ENCODE results near the gene NGEF. TPM values are rescaled to one million over a fixed set of nuclear protein-coding genes. Genes with fewer than 3 reads are reported as not detected.

NGEF gene
- polyA plus RNA-seq, 1 of the 3 experiments (the other 2 are of a cell fraction), result 1.4 TPM

GRCh38 chr2:232919141-232919540, 93.9 kb downstream of the NGEF start (continued):
- TF ChIP-seq JUND (IDR thresholded peaks at IDR 0.05) (no peak), SMC3 (IDR thresholded peaks at IDR 0.05; ENCODE audit: low read depth, low read length) (no peak), NFIC (IDR thresholded peaks at IDR 0.05; ENCODE audit: borderline replicate concordance) (no peak), PBX3 (IDR thresholded peaks at IDR 0.05) (no peak), EP300 (IDR thresholded peaks at IDR 0.05; ENCODE audit: borderline replicate concordance in 1 of 2, low read depth in 1 of 2, low read length in 1 of 2) (no peak)

GRCh38 chr2:232913903-232914302, 99.2 kb downstream of the NGEF start:
- Histone ChIP-seq H3K27me3 (ENCODE audit: insufficient read depth) (peaks cover 4% of the 10 kb centered on the region; the same call in 1 of the 2 replicates), H3K9ac (no peak overlapping the region), H4K20me1 (ENCODE audit: insufficient read depth) (no peaks in the 10 kb centered on the region), H2AFZ (ENCODE audit: low read depth) (no peak overlapping the region), H3K79me2 (ENCODE audit: insufficient read depth) (no peaks in the 10 kb centered on the region), H3F3A (replicated peaks; ENCODE audit: insufficient read depth) (no peaks in the 10 kb centered on the region), H3K4me1 (ENCODE audit: control insufficient read depth in 1 of 2, insufficient read depth in 2 of 2, low read depth in 1 of 2, low read length in 1 of 2) (no peaks in the 10 kb centered on the region), H3K36me3 (replicated peaks in 1 of 2; ENCODE audit: control insufficient read depth in 1 of 2, insufficient read depth in 2 of 2, low read length in 1 of 2) (no peaks in the 10 kb centered on the region), H3K27ac (ENCODE audit: low read depth in 2 of 2, low read length in 1 of 2) (no peak overlapping the region), H3K9me3 (no peaks in the 10 kb centered on the region), H3K9me2 (no peaks in the 10 kb centered on the region), H3K4me2 (no peak overlapping the region), H3K4me3 (ENCODE audit: low read depth in 2 of 2, low read length in 1 of 2) (no peak overlapping the region)
- DNase-seq, result no peak
- WGBS (ENCODE audit: low lambda C conversion rate), result 38% methylated on average over 2 of the region's 2 CpGs
- ChIA-PET CTCF (no interaction called here), POLR2A (no interaction called here)
- TF ChIP-seq JUND (IDR thresholded peaks at IDR 0.05), result no peak

- Histone ChIP-seq H3K9me2 (no peaks in the 10 kb centered on the region), H3F3A (replicated peaks; ENCODE audit: insufficient read depth) (no peaks in the 10 kb centered on the region), H3K4me2 (no peak overlapping the region), H3K9ac (no peak overlapping the region), H3K27ac (ENCODE audit: low read depth in 2 of 2, low read length in 1 of 2) (no peak overlapping the region), H4K20me1 (ENCODE audit: insufficient read depth) (no peaks in the 10 kb centered on the region), H3K36me3 (replicated peaks in 1 of 2; ENCODE audit: control insufficient read depth in 1 of 2, insufficient read depth in 2 of 2, low read length in 1 of 2) (no peaks in the 10 kb centered on the region), H3K79me2 (ENCODE audit: insufficient read depth) (no peaks in the 10 kb centered on the region), H3K27me3 (ENCODE audit: insufficient read depth) (peaks cover 4% of the 10 kb centered on the region; the same call in 1 of the 2 replicates), H3K4me3 (ENCODE audit: low read depth in 2 of 2, low read length in 1 of 2) (no peak overlapping the region), H2AFZ (ENCODE audit: low read depth) (no peak overlapping the region), H3K9me3 (no peaks in the 10 kb centered on the region), H3K4me1 (ENCODE audit: control insufficient read depth in 1 of 2, insufficient read depth in 2 of 2, low read depth in 1 of 2, low read length in 1 of 2) (no peaks in the 10 kb centered on the region)
- no peak for TF ChIP-seq USF2 (IDR thresholded peaks at IDR 0.05; ENCODE audit: borderline replicate concordance, low read depth, low read length)
- no peak for TF ChIP-seq YY1 (IDR thresholded peaks at IDR 0.05; ENCODE audit: low read depth)
- TF ChIP-seq SMC3 (IDR thresholded peaks at IDR 0.05; ENCODE audit: low read depth, low read length), result no peak
- no peak for TF ChIP-seq CHD2 (IDR thresholded peaks at IDR 0.05; ENCODE audit: low read length, partially characterized antibody)
- TF ChIP-seq RCOR1 (IDR thresholded peaks at IDR 0.05; ENCODE audit: low read length), result no peak
- no peak for TF ChIP-seq EP300 (IDR thresholded peaks at IDR 0.05; ENCODE audit: borderline replicate concordance in 1 of 2, low read depth in 1 of 2, low read length in 1 of 2)
- DNase-seq, result no peak
- WGBS (ENCODE audit: low lambda C conversion rate), result 0% methylated on average over 1 of the region's 1 CpG
- POLR2A ChIA-PET, result no interaction called here
- CTCF ChIA-PET, result interaction anchor here (0.6 kb wide), 1 partner anchor 125 kb away, joined by 3 read pairs; no protein-coding TSS in a partner anchor
These were observed 101.3 kb downstream of the NGEF start for GRCh38 chr2:232911712-232912277.
